HT1080 (cell line): ENCODE results near the gene EN2. TPM values are rescaled to one million over a fixed set of nuclear protein-coding genes. Genes with fewer than 3 reads are reported as not detected.

Experiments used
- DNase-seq: peaks from one replicate; pipeline ENCODE4 v3.0.0-alpha.2; 2015; ENCODE audit warnings: low read depth
- total RNA-seq: library from RNA; depleted of rRNA; stranded (reverse); fragments of >200 nt; shearing (Covaris generic); gene quantifications from 2 replicates; pipeline ENCODE4 v1.2.3, GENCODE V29; 2014

The EN2 gene
- total RNA-seq, 1 experiment from 2014 or later = not detected

- no peak for DNase-seq
Observed at GRCh38 chr7:155463114-155463811, 5.3 kb downstream of the EN2 start.

- no peak for DNase-seq
Observed at GRCh38 chr7:155464183-155464582, 6.3 kb downstream of the EN2 start.

DNA sequence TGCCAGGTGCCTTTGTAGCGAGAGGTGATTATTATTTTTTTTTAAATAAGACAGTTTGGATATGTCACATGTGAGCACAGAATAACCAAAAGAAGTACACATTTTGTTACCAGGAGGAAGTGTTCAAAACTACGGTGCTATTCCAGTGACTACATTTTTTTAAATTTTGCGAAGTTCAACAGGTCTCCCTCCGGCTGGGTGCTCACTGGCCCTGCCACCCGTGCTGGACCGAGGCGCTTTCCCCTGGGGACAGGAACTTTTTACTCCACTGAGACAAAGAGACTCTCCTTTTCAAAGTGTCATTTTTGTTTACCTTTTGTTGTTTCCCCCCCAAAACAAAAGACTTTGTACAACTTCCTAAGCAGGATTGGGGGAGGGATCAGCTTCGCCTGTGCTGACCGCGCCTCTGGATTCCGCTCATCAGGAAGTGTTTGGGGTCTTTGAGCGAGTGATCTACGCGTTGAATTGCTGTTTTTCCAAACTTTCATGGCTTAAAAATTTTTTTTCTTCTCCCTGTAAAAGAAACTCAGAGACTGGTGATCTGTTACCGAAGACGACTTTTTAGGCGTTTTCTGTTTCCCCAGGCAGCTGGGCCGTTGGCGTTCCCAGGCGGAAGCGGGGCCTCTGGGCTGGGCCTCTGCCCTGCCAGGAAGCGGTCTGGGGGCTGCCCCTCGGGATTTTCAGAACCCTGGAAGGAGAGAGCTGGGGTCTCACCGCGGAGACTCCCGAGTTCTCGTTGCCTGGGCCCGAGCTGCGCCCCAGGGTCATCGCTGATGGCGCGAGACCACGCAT, 7.2 kb downstream of the EN2 start:
- no peak for DNase-seq

DNA sequence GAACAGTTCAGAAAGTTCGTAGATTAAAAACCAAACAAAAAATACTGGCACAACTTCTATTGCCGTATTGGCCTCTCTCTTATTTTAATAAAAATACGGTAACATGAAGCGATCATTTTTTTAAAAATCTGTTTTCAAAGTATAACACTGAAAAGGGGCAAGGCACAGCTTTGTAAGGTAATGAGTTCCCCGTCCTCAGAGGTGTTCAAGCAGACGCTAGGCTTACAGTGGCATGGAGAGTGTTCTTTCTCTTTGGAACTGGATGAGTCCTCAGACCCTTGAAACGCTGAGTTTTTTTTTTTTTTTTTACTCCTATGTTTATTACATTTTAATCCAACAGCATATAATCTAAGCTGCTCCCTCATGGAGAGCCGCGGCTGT, 7.8 kb downstream of the EN2 start:
- no peak for DNase-seq

DNA sequence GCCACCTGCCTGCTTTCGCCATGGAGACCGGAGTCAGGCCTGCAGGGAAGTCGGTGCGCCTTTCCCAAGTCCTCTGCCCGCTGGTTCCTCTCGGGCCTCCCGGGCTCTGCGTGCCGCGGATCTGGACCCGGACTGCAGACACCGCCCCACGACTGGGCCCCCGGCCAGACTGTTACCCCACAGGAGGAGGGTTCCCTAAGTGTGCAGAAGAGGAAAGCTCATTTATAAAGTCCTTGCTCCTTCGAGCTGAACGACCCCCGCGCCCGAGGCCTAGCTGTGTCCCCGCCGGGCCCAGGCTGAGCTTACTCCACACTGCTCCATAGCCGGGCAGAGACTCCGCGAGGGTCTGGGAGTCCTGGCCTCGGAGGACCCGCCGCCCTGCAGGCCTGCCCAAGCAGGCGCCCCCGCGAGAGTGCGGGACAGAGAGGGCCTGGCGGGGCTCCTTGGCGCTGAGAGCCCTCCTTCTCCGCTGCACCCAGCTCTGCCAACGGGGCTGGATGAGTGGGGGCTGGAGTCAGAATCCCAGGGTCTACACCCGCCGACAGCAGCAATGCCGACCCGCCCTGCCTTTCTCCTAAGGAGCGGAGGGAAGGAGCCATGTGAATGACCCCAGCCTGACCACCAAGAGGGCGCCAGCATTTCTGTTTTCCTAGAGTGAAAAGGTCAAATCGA, 8.3 kb downstream of the EN2 start:
- no peak for DNase-seq

DNA sequence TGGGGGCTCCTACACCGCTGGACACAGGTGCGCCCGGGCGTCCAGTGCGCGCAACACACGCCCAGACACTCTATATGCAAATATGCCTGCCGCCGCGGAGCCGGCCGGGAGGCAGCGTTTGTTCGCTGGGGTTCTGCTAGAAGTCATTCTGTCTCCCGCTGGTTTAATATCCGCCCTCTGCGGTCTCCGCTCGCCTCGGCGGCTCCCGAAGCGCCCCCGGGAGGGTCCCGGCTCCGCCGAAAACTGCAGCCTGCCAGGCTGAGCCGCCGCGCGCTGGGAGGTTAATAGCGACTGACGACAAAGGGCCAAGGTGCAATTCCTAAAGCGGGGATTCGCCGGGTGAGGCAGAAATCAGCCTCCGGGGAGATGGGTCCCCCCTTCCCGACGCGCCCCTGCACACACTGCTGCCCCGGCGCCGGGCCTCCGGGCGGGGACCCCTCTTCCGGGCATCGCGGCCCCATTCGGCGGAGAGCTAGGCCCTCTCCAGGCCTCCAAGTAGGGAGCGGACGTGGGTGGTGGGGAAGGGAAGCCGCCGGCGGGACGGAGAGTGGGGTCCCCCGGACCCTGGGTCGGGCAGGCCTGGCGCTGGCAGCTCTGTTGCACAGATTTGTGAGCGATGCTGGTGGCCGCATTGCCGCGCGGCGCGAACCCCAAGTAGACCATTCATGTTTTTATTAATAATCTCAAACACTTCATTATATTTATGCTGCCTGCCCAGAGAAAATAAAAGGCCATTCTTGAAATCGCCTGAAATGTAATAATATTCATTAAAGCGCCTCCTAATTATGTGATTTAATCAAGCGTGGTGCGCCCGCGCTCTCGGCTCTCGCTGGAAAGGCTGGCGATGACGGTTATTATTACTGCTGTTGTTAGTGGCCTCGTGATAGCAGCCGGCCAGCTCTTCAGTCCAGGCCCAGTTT, 9.1 kb downstream of the EN2 start:
- no peak for DNase-seq

DNA sequence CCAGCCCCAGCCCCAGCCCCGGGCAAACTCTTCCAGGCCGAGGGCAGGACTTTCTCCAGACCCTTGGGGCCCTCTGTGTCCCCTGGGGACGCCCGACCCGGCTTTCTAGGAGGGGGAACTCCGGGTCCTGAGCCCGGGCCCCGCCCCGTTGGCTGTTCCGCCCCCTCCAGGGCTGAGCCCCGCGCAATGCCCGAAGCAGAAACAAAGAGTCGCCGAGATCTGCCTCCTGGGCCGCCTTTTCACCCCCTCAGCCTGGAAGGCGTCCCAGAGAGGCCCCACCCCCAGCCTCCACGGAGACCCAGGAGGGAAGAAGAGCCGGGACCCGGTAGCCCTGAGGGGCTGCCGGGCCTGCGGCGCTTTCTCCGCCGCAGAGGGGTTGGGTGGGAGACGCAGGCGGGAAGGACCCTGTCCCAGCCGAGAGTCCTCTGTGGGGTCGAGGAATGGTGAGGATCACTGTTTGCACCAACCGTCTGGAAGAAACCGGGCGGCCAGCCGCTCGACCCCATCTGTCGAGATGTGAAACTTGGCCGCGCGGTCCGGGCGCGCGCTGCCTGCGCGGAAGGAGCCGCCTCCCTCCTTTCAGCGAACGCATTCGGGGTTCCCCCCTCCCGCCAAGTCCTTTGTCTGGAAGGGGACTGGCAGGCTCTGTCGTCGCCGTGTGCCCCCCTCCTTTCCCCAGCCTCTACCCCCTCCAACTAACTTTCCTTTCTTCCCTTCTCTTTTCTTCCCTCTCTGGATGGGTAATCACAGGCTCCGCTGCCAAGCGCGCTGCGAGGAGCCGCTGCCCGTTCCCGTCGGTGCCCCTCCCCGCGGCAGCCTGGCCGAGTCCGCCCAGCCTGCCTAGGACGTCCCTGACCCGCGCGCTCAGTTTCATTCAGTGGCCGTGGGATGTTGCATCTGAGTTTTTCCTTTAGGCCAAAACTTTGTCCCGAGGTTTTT, 10.2 kb downstream of the EN2 start:
- DNase-seq = no peak

GRCh38 chr7:155468785-155469148, 10.8 kb downstream of the EN2 start:
- DNase-seq = no peak

GRCh38 chr7:155469311-155470185, 11.6 kb downstream of the EN2 start:
- no peak for DNase-seq

- DNase-seq = no peak
Observed at GRCh38 chr7:155470186-155470487, 12.2 kb downstream of the EN2 start.

DNA sequence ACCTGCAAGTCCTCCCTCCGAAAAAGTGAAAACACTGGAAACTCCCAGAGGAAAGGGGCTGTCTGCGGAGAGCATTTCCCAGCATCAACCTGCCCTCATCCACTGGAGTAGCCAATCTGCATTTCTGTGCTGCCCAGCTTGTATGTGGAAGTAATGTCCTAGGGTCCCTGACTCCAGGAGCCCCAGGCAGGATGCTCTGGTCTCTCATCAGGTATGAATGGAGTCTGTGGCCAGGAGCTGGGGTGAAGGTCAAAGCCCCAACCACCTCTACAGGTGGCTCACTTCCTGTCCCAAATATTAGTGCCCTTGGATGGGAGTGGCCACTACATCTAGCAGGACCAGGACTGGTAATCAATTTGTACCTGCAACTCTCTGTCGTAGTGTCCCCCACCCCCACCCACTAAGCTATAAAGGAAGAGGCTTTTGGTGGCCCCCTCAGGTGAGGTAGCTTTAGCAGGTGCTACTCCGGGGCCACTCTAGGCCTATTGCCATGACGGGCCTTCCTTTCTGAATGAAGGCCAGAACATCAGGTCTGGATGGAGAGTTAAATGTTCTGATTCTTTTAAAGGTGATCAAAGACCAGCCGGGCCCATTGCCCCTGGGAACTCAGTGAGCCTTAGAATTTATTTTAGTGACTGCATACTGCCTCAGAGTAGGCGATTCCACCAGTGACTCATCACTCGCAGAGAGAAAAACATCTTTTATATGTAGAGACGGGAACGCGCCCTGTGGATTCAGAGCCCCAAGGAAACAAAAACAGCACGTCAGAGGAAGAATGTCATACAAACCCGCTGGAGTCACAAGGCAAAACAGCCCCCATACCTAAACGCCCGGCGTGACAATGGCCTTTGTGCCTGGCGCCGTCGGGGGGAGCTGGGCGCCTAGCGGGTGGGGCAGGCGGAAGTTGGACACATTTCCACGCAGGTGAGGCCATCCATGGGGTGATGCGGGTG, 13.0 kb downstream of the EN2 start:
- no peak for DNase-seq

DNA sequence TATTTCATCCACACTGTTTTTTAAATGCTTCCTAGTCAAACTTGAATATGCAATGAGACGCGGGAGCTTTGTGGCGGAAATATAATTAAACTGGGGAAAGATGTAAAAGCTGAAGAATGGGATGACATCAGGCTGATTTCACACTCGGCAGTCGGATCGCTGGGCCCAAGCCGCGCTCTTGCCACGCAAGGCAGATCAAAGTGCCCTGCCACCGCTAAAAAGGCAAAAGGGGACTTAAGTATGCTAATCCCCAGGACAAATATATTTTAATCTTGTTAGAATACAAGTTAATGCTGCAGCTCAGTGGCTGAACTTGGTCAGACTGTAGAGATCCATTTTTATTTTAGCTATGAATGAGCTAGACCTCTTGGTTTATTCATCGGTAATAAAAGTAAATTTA, 13.8 kb downstream of the EN2 start:
- no peak for DNase-seq

GRCh38 chr7:155477476-155477875, 19.5 kb downstream of the EN2 start:
- no peak for DNase-seq

GRCh38 chr7:155481764-155482163, 23.8 kb downstream of the EN2 start:
- DNase-seq = no peak

- DNase-seq = no peak
Observed at GRCh38 chr7:155482511-155483183, 24.7 kb downstream of the EN2 start.

DNA sequence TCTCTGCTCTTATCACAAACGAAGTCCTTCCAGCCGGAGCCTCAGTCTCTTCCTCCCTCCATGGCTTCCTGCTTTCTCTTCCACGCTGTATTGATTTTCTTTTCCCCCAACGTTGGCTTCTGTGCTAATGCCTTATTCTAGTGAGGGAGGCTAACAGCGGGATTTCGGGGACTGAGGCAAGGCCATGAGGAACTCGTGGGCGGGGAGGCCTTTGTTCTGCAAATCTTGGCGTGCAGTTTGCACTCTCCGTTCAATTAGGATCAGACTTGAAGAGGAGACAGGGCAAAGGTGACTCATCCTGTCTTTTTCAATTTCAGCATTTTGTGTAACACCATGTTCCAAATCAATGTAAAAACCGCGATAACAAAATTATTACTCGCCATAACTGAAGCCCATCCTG, 25.3 kb downstream of the EN2 start:
- no peak for DNase-seq

DNA sequence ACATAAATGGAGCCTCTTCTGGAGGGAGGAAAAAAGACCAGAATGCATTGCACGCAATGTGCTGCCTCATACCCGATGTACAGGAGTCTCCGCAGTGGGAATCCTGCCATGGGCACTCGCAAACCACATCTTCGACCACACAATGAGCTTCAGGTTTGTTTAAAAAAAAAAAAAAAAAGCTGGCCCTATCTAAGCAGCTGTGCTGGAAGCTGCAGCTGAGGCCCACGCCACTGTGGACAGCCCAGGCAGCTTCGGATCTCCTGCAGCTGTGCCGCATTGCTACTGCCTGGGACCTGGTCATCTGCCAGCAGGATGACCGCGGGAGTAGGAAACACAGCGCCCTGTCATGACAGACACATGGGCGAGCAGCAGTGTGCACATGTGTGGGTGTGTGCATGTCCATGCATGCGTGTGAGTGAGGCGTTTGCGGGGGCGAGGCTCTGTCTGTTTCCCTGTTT, 26.0 kb downstream of the EN2 start:
- DNase-seq = peak; percentile 32
